ENCODE data around the gene BICRA. TPM values are rescaled to one million over a fixed set of nuclear protein-coding genes. Genes with fewer than 3 reads are reported as not detected.

Gene BICRA
- total RNA-seq, 2 experiments from 2014 or later, result 4.4 to 16.0 TPM

DNA sequence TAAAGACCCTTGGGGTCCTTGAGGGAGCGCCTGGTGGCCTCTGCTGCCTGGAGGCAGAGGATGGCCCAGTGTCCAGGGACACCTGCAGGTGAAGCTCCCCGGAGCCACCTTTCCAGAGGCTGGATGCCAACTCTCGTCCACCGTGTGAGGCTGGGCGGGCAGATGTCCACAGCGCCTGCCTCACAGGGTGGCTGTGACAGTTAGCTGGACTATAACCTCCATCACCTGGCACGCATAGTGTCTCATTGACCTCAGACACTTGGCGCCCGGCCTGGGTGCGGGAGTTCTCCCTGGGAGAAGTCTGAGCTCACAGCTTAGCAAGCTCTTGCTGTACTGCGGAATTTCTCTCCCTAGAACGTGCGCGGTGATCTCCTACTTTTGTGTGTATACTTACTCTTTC is 9.8 kb downstream of the BICRA start:
- H2AFZ ChIP-seq (ENCODE audit: low read length), result no peak overlapping the region
- no peak overlapping the region for H3K4me3 ChIP-seq (ENCODE audit: low read depth, low read length, poor library complexity, severe bottlenecking)
- H3K9me2 ChIP-seq (ENCODE audit: insufficient read depth, low read length), result no peaks in the 10 kb centered on the region
- ChIA-PET POLR2A (interaction anchor here (1.1 kb wide), 1 partner anchor 11 kb away, joined by 3 read pairs; no protein-coding TSS in a partner anchor), CTCF (ENCODE audit: unreplicated experiment) (no interaction called here)
- DNase-seq (ENCODE audit: low spot score), result no peak
- intact Hi-C loops (cut with micrococcal nuclease; ENCODE audit: unreplicated experiment), result no loop called here
- H3K4me2 ChIP-seq (ENCODE audit: low read length), result no peak overlapping the region
- BruUV-seq (replicated peaks), result no TSS peak
- peaks cover 64% of the 10 kb centered on the region for H3K79me2 ChIP-seq (ENCODE audit: insufficient read depth, low read depth, low read length)
- no peak overlapping the region for H3K27ac ChIP-seq (ENCODE audit: low read depth, low read length, poor library complexity, severe bottlenecking)
- H3K4me1 ChIP-seq (ENCODE audit: insufficient read depth, low read length, poor library complexity, severe bottlenecking), result peaks cover 4% of the 10 kb centered on the region
- no peaks in the 10 kb centered on the region for H3K9me3 ChIP-seq (ENCODE audit: low read length)
- peaks cover 15% of the 10 kb centered on the region for H3K36me3 ChIP-seq (ENCODE audit: insufficient read depth, low read length)
- peaks cover 4% of the 10 kb centered on the region; the same call in 1 of the 2 replicates for H4K20me1 ChIP-seq (ENCODE audit: insufficient read depth, low read length)
- no peak for TF ChIP-seq EZH2phosphoT487 (IDR thresholded peaks at IDR 0.05; ENCODE audit: borderline replicate concordance, low read depth, low read length)
- TF ChIP-seq, protein P1, sequence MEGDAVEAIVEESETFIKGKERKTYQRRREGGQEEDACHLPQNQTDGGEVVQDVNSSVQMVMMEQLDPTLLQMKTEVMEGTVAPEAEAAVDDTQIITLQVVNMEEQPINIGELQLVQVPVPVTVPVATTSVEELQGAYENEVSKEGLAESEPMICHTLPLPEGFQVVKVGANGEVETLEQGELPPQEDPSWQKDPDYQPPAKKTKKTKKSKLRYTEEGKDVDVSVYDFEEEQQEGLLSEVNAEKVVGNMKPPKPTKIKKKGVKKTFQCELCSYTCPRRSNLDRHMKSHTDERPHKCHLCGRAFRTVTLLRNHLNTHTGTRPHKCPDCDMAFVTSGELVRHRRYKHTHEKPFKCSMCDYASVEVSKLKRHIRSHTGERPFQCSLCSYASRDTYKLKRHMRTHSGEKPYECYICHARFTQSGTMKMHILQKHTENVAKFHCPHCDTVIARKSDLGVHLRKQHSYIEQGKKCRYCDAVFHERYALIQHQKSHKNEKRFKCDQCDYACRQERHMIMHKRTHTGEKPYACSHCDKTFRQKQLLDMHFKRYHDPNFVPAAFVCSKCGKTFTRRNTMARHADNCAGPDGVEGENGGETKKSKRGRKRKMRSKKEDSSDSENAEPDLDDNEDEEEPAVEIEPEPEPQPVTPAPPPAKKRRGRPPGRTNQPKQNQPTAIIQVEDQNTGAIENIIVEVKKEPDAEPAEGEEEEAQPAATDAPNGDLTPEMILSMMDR (conservative IDR thresholded peaks at IDR 0.05; ENCODE audit: low read length), result no peak

DNA sequence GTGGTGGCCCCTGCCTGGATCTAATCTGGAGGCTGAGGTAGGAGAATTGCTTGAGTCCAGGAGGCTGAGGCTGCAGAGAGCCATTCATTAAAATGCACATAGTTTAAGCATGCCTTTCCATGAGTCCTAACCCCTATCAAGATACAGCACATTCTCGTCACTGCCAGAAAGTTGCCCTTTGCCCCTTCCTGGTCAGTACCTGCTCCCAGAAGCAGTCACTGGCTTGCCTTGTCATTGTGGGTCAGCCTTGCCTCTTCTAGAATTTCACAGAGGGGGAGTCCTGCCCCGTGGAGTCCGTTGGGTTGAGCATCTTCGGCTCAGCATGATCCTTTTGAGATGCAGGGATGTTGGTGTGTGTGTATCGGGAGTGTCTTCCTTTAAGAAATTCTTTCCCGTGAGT is 10.8 kb downstream of the BICRA start:
- H3K4me3 ChIP-seq (ENCODE audit: low read depth, low read length, poor library complexity, severe bottlenecking), result no peak overlapping the region
- H3K79me2 ChIP-seq (ENCODE audit: insufficient read depth, low read depth, low read length), result peaks cover 63% of the 10 kb centered on the region
- intact Hi-C loops (cut with micrococcal nuclease; ENCODE audit: unreplicated experiment), result no loop called here
- no peak for TF ChIP-seq EZH2phosphoT487 (IDR thresholded peaks at IDR 0.05; ENCODE audit: borderline replicate concordance, low read depth, low read length)
- TF ChIP-seq, protein P1 (conservative IDR thresholded peaks at IDR 0.05; ENCODE audit: low read length), result no peak
- peaks cover 4% of the 10 kb centered on the region; the same call in 1 of the 2 replicates for H4K20me1 ChIP-seq (ENCODE audit: insufficient read depth, low read length)
- H2AFZ ChIP-seq (ENCODE audit: low read length), result no peak overlapping the region
- H3K27ac ChIP-seq (ENCODE audit: low read depth, low read length, poor library complexity, severe bottlenecking), result no peak overlapping the region
- no TSS peak for BruUV-seq (replicated peaks)
- ChIA-PET CTCF (ENCODE audit: unreplicated experiment) (no interaction called here), POLR2A (interaction anchor here (0.6 kb wide), 1 partner anchor 1916 kb away, joined by 5 read pairs; no protein-coding TSS in a partner anchor)
- DNase-seq (ENCODE audit: low spot score), result no peak
- peaks cover 4% of the 10 kb centered on the region for H3K4me1 ChIP-seq (ENCODE audit: insufficient read depth, low read length, poor library complexity, severe bottlenecking)
- no peak overlapping the region for H3K4me2 ChIP-seq (ENCODE audit: low read length)
- no peaks in the 10 kb centered on the region for H3K9me2 ChIP-seq (ENCODE audit: insufficient read depth, low read length)
- H3K36me3 ChIP-seq (ENCODE audit: insufficient read depth, low read length), result peaks cover 6% of the 10 kb centered on the region
- H3K9me3 ChIP-seq (ENCODE audit: low read length), result no peaks in the 10 kb centered on the region

DNA sequence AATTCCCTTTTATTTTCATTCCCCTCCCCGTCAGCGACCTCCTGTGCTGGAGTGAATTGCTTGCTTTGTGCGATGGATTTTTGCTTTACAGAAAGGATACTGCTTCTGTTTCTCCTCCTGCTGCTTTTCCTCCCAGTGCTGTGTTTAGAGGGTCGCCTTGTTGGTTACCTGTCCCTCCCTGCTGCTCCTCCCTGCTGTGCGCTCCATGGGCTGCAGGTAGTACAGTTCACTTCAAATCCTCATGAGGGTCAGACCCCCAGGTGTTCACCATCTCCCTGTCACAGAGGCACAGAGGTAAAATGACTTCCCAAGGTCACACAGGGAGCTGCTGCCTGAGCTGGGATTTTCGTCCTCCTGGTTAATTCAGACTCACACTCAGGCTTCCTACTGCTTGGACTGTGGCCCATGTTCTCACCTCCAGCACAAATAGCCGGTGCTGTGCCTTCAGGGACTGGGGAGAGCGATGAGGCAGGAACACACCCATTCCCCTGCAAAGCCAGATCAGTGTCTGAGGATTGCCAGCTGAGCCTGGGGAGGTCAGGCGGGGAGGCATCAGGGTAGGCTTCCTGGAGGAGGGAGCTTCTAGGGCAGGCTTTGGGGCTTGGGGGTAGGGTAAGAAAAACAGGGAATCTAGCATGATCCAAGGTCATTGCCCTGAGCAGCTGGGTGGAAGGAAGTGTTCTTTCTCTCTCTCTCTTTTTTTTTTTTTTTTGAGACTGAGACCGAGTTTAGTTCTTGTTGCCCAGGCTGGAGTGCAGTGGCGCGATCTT is 14.4 kb downstream of the BICRA start:
- no peak overlapping the region for H3K27ac ChIP-seq (ENCODE audit: low read depth, low read length, poor library complexity, severe bottlenecking)
- no peaks in the 10 kb centered on the region for H3K9me3 ChIP-seq (ENCODE audit: low read length)
- no peaks in the 10 kb centered on the region for H3K4me1 ChIP-seq (ENCODE audit: insufficient read depth, low read length, poor library complexity, severe bottlenecking)
- H3K9me2 ChIP-seq (ENCODE audit: insufficient read depth, low read length), result no peaks in the 10 kb centered on the region
- no peak for TF ChIP-seq EZH2phosphoT487 (IDR thresholded peaks at IDR 0.05; ENCODE audit: borderline replicate concordance, low read depth, low read length)
- TF ChIP-seq, protein P1 (conservative IDR thresholded peaks at IDR 0.05; ENCODE audit: low read length), result no peak
- no peaks in the 10 kb centered on the region for H4K20me1 ChIP-seq (ENCODE audit: insufficient read depth, low read length)
- peaks cover 5% of the 10 kb centered on the region for H3K36me3 ChIP-seq (ENCODE audit: insufficient read depth, low read length)
- ChIA-PET POLR2A (no interaction called here), CTCF (ENCODE audit: unreplicated experiment) (interaction anchor here (0.6 kb wide), 1 partner anchor 82 kb away, joined by 4 read pairs; no protein-coding TSS in a partner anchor)
- no peak overlapping the region for H3K4me2 ChIP-seq (ENCODE audit: low read length)
- BruUV-seq (replicated peaks), result no TSS peak
- H2AFZ ChIP-seq (ENCODE audit: low read length), result no peak overlapping the region
- intact Hi-C loops (cut with micrococcal nuclease; ENCODE audit: unreplicated experiment), result no loop called here
- peaks cover 42% of the 10 kb centered on the region for H3K79me2 ChIP-seq (ENCODE audit: insufficient read depth, low read depth, low read length)
- DNase-seq (ENCODE audit: low spot score), result no peak
- H3K4me3 ChIP-seq (ENCODE audit: low read depth, low read length, poor library complexity, severe bottlenecking), result no peak overlapping the region
